Myocyte (in vitro differentiated cells): ENCODE measurements around the gene NDRG4. TPM values are rescaled to one million over a fixed set of nuclear protein-coding genes. Genes with fewer than 3 reads are reported as not detected.
A peak's percentile ranks its signal among the peaks of the same experiment; 100 is the strongest.

Experiments
- DNase-seq: peaks from one replicate; pipeline ENCODE4 v3.0.0-alpha.2; 2012; ENCODE audit warnings: low read depth
- polyA plus RNA-seq: library from polyadenylated mRNA; unstranded; fragments of >200 nt; gene quantifications from one replicate; pipeline ENCODE4 v1.2.1, GENCODE V29; 2012; ENCODE audit warnings: missing spikeins
- total RNA-seq: library from RNA; depleted of rRNA; stranded (reverse); fragments of >200 nt; gene quantifications from 2 replicates; pipeline ENCODE4 v1.2.3, GENCODE V29; 2014

The NDRG4 gene
- 45.2 and 45.3 TPM in 2 replicates for total RNA-seq
- polyA plus RNA-seq: 36.7 TPM

- peak; percentile 63 for DNase-seq
These were observed at the start of gene NDRG4 for GRCh38 chr16:58499615-58500351. TSS of gene NDRG4 (plus strand) at chr16:58500143. CDS start at chr16:58500249, 106 bp downstream.

- DNase-seq: no peak
These were observed 49.4 kb upstream of the NDRG4 start for GRCh38 chr16:58450590-58450989.

GRCh38 chr16:58451265-58451689 lies 48.7 kb upstream of the NDRG4 start:
- DNase-seq: peak; percentile 36

GRCh38 chr16:58451945-58452401 lies 48.0 kb upstream of the NDRG4 start:
- DNase-seq: no peak

GRCh38 chr16:58452640-58453039 lies 47.3 kb upstream of the NDRG4 start:
- DNase-seq: no peak

- DNase-seq: no peak
These were observed 45.8 kb upstream of the NDRG4 start for GRCh38 chr16:58454178-58454577.

- no peak for DNase-seq
These were observed 45.1 kb upstream of the NDRG4 start for GRCh38 chr16:58454856-58455255.

GRCh38 chr16:58455750-58456149 lies 44.2 kb upstream of the NDRG4 start:
- no peak for DNase-seq

GRCh38 chr16:58456193-58456592 lies 43.8 kb upstream of the NDRG4 start:
- DNase-seq: no peak

- no peak for DNase-seq
These were observed 41.2 kb upstream of the NDRG4 start for GRCh38 chr16:58458606-58459343.

GRCh38 chr16:58459344-58460218 lies 40.4 kb upstream of the NDRG4 start:
- DNase-seq: peak; percentile 91

- DNase-seq: peak; percentile 67
These were observed 39.7 kb upstream of the NDRG4 start for GRCh38 chr16:58460219-58460610.

GRCh38 chr16:58461056-58461455 lies 38.9 kb upstream of the NDRG4 start:
- DNase-seq: no peak

- DNase-seq: no peak
These were observed 38.3 kb upstream of the NDRG4 start for GRCh38 chr16:58461640-58462039.

- no peak for DNase-seq
These were observed 37.9 kb upstream of the NDRG4 start for GRCh38 chr16:58462089-58462488.

GRCh38 chr16:58462499-58462996 lies 37.4 kb upstream of the NDRG4 start:
- DNase-seq: no peak

GRCh38 chr16:58462997-58463941 lies 36.7 kb upstream of the NDRG4 start:
- DNase-seq: no peak

- DNase-seq: no peak
These were observed 35.7 kb upstream of the NDRG4 start for GRCh38 chr16:58464047-58464915.
